Measurements from ENCODE around the gene MBNL1.

MBNL1 gene

GRCh38 chr3:152459572-152459971 lies 190.8 kb downstream of the MBNL1 start:
- Histone ChIP-seq H3K9me3 (ENCODE audit: control insufficient read depth, insufficient read depth, low read length) (no peaks in the 10 kb centered on the region), H3K4me3 (ENCODE audit: low read length) (no peak overlapping the region), H3K27me3 (ENCODE audit: control insufficient read depth, low read length) (no peaks in the 10 kb centered on the region), H3K79me2 (ENCODE audit: control insufficient read depth, low read length) (0 out of 2 replicates have a peak, but pooled peaks cover 5% of the 10 kb centered on the region), H3K4me2 (ENCODE audit: low read length) (no peak overlapping the region), H3K9me2 (replicated peaks; ENCODE audit: control insufficient read depth, low read length) (no peaks in the 10 kb centered on the region), H4K20me1 (ENCODE audit: control insufficient read depth, insufficient read depth, low read depth, low read length) (no peaks in the 10 kb centered on the region), H3K36me3 (ENCODE audit: control insufficient read depth, low read length) (peaks cover 84% of the 10 kb centered on the region), H3K27ac (ENCODE audit: low read depth, low read length) (no peak overlapping the region), H3F3A (ENCODE audit: control insufficient read depth, insufficient read depth) (peaks cover 38% of the 10 kb centered on the region), H3K4me1 (ENCODE audit: control insufficient read depth, low read length) (peaks cover 29% of the 10 kb centered on the region)
- TF ChIP-seq CTCF (IDR thresholded peaks at IDR 0.05; ENCODE audit: low read depth, low read length, poor library complexity, severe bottlenecking) = no peak
- TF ChIP-seq EZH2phosphoT487 (IDR thresholded peaks at IDR 0.05; ENCODE audit: borderline replicate concordance, low read length) = no peak

- TF ChIP-seq EZH2phosphoT487 (IDR thresholded peaks at IDR 0.05; ENCODE audit: borderline replicate concordance, low read length) (no peak), CTCF (IDR thresholded peaks at IDR 0.05; ENCODE audit: low read depth, low read length, poor library complexity, severe bottlenecking) (no peak)
- no peaks in the 10 kb centered on the region for H4K20me1 ChIP-seq (ENCODE audit: control insufficient read depth, insufficient read depth, low read depth, low read length)
- no peak overlapping the region for H3K4me2 ChIP-seq (ENCODE audit: low read length)
- H3K36me3 ChIP-seq (ENCODE audit: control insufficient read depth, low read length) = peaks cover 87% of the 10 kb centered on the region
- H3K27me3 ChIP-seq (ENCODE audit: control insufficient read depth, low read length) = no peaks in the 10 kb centered on the region
- H3K4me3 ChIP-seq (ENCODE audit: low read length) = no peak overlapping the region
- 0 out of 2 replicates have a peak, but pooled peaks cover 5% of the 10 kb centered on the region for H3K79me2 ChIP-seq (ENCODE audit: control insufficient read depth, low read length)
- H3F3A ChIP-seq (ENCODE audit: control insufficient read depth, insufficient read depth) = peaks cover 50% of the 10 kb centered on the region
- H3K9me2 ChIP-seq (replicated peaks; ENCODE audit: control insufficient read depth, low read length) = no peaks in the 10 kb centered on the region
- H3K9me3 ChIP-seq (ENCODE audit: control insufficient read depth, insufficient read depth, low read length) = no peaks in the 10 kb centered on the region
- no peak overlapping the region for H3K27ac ChIP-seq (ENCODE audit: low read depth, low read length)
- H3K4me1 ChIP-seq (ENCODE audit: control insufficient read depth, low read length) = peaks cover 29% of the 10 kb centered on the region
Measured at GRCh38 chr3:152460936-152461335, 192.2 kb downstream of the MBNL1 start.

GRCh38 chr3:152461460-152461859 lies 192.7 kb downstream of the MBNL1 start:
- no peak overlapping the region for H3K27ac ChIP-seq (ENCODE audit: low read depth, low read length)
- no peaks in the 10 kb centered on the region for H3K9me2 ChIP-seq (replicated peaks; ENCODE audit: control insufficient read depth, low read length)
- H3K79me2 ChIP-seq (ENCODE audit: control insufficient read depth, low read length) = 0 out of 2 replicates have a peak, but pooled peaks cover under 1% of the 10 kb centered on the region
- no peak for TF ChIP-seq EZH2phosphoT487 (IDR thresholded peaks at IDR 0.05; ENCODE audit: borderline replicate concordance, low read length)
- no peak for TF ChIP-seq CTCF (IDR thresholded peaks at IDR 0.05; ENCODE audit: low read depth, low read length, poor library complexity, severe bottlenecking)
- no peaks in the 10 kb centered on the region for H4K20me1 ChIP-seq (ENCODE audit: control insufficient read depth, insufficient read depth, low read depth, low read length)
- H3K4me1 ChIP-seq (ENCODE audit: control insufficient read depth, low read length) = peaks cover 29% of the 10 kb centered on the region
- H3K4me3 ChIP-seq (ENCODE audit: low read length) = no peak overlapping the region
- H3K9me3 ChIP-seq (ENCODE audit: control insufficient read depth, insufficient read depth, low read length) = no peaks in the 10 kb centered on the region
- no peak overlapping the region for H3K4me2 ChIP-seq (ENCODE audit: low read length)
- H3K27me3 ChIP-seq (ENCODE audit: control insufficient read depth, low read length) = no peaks in the 10 kb centered on the region
- H3F3A ChIP-seq (ENCODE audit: control insufficient read depth, insufficient read depth) = peaks cover 53% of the 10 kb centered on the region
- H3K36me3 ChIP-seq (ENCODE audit: control insufficient read depth, low read length) = peaks cover 81% of the 10 kb centered on the region
